ENCODE measurements around the gene MRPL47.

MRPL47 gene

GRCh38 chr3:179640469-179640868 lies 36.0 kb upstream of the MRPL47 start:
- no peak overlapping the region for H3K27ac ChIP-seq
- no peak for TF ChIP-seq CTCF (IDR thresholded peaks at IDR 0.05)

- no peak for TF ChIP-seq CTCF (IDR thresholded peaks at IDR 0.05)
- no peak for TF ChIP-seq ZFX (IDR thresholded peaks at IDR 0.05; ENCODE audit: borderline replicate concordance)
- H3K27ac ChIP-seq, result no peak overlapping the region
Observed at GRCh38 chr3:179630753-179631451, 26.5 kb upstream of the MRPL47 start.

- TF ChIP-seq CTCF (IDR thresholded peaks at IDR 0.05) (no peak), ZFX (IDR thresholded peaks at IDR 0.05; ENCODE audit: borderline replicate concordance) (no peak)
- no peak overlapping the region for H3K27ac ChIP-seq
Observed at GRCh38 chr3:179624451-179624850, 20.0 kb upstream of the MRPL47 start.

GRCh38 chr3:179622023-179622422 lies 17.6 kb upstream of the MRPL47 start:
- no peak overlapping the region for H3K27ac ChIP-seq
- TF ChIP-seq CTCF (IDR thresholded peaks at IDR 0.05) (no peak), ZFX (IDR thresholded peaks at IDR 0.05; ENCODE audit: borderline replicate concordance) (no peak)

DNA sequence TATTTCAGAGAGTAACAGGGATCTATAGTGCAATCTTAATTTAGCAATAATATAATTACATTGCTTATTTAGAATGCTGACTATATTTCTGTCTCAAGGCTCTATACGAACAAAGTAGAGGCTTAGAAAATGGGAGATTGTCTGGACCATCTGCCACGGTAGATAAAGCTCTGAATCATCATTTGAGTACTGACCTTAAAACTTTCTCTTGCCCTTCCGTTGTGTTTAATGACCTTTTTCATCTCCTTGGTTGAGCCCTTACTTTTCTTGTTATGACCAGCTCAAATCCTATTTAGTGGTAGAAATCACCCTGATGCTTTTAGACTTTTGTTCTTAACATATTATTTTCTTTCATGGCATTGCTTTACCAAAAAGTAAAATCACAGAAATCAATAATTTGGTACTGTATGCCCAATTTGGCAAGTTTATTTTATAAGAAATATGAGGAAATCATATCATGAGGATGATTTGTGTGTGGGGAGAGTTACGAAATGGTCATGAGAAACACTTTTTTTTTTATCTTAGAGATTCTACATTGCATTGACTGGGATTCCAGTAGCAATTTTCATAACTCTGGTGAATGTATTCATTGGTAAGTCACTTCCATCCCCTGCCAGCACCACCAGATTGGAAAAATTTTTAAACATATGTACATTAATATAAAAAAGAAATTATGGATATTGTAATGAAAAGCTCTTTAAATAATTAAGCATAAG lies 11.2 kb upstream of the MRPL47 start:
- no peak overlapping the region for H3K27ac ChIP-seq
- TF ChIP-seq CTCF (IDR thresholded peaks at IDR 0.05), result no peak
- no peak for TF ChIP-seq ZFX (IDR thresholded peaks at IDR 0.05; ENCODE audit: borderline replicate concordance)

- TF ChIP-seq ZFX (IDR thresholded peaks at IDR 0.05; ENCODE audit: borderline replicate concordance) (no peak), CTCF (IDR thresholded peaks at IDR 0.05) (no peak)
- no peak overlapping the region for H3K27ac ChIP-seq
Observed at GRCh38 chr3:179613807-179614206, 9.4 kb upstream of the MRPL47 start.

DNA sequence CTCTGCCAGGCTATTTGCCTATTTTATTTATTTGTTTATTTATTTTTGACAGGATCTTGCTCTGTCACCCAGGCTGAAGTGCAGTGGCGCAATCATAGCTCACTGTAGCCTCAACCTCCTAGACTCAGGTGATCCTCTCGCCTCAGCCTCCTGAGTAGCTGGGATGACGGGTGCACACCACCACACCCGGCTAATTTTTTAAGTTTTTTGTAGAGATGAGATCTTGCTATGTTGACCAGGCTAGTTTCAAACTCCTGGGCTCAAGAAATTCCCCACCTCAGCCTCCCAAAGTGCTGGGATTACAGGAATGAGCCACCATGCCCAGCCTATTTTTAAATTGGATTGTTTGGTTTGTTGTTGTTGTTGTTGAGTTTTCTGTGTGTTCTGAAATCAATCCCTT lies 5.6 kb upstream of the MRPL47 start:
- no peak overlapping the region for H3K27ac ChIP-seq
- no peak for TF ChIP-seq CTCF (IDR thresholded peaks at IDR 0.05)
- no peak for TF ChIP-seq ZFX (IDR thresholded peaks at IDR 0.05; ENCODE audit: borderline replicate concordance)
